Fibroblast of gingiva (primary cell): ENCODE results near the gene SCGB1D1.

Experiments used
- DNase-seq: peaks from one replicate; pipeline ENCODE4 v3.0.0-alpha.2; 2011; ENCODE audit warnings: low read depth

SCGB1D1 gene

GRCh38 chr11:62190011-62190410 lies at the start of gene SCGB1D1:
Gene SCGB1D1, plus strand, starts transcription at chr11:62190216. Its CDS starts 69 bp downstream, at chr11:62190285.
- DNase-seq: no peak

GRCh38 chr11:62140304-62141110 lies 49.5 kb upstream of the SCGB1D1 start:
- DNase-seq: no peak

GRCh38 chr11:62141111-62142042 lies 48.6 kb upstream of the SCGB1D1 start:
- DNase-seq: no peak

- DNase-seq: no peak
Observed at GRCh38 chr11:62142043-62142375, 48.0 kb upstream of the SCGB1D1 start.

- no peak for DNase-seq
Observed at GRCh38 chr11:62142921-62143320, 47.1 kb upstream of the SCGB1D1 start.

GRCh38 chr11:62143727-62144126 lies 46.3 kb upstream of the SCGB1D1 start:
- DNase-seq: no peak

GRCh38 chr11:62144641-62145255 lies 45.3 kb upstream of the SCGB1D1 start:
- DNase-seq: no peak

- no peak for DNase-seq
Observed at GRCh38 chr11:62145261-62145871, 44.6 kb upstream of the SCGB1D1 start.

- DNase-seq: no peak
Observed at GRCh38 chr11:62146476-62147200, 43.4 kb upstream of the SCGB1D1 start.

- no peak for DNase-seq
Observed at GRCh38 chr11:62147545-62147944, 42.5 kb upstream of the SCGB1D1 start.

- no peak for DNase-seq
Observed at GRCh38 chr11:62148271-62148980, 41.6 kb upstream of the SCGB1D1 start.

- DNase-seq: no peak
Observed at GRCh38 chr11:62149986-62150886, 39.8 kb upstream of the SCGB1D1 start.

GRCh38 chr11:62150887-62151736 lies 38.9 kb upstream of the SCGB1D1 start:
- DNase-seq: no peak

GRCh38 chr11:62151737-62152102 lies 38.3 kb upstream of the SCGB1D1 start:
- no peak for DNase-seq

- DNase-seq: no peak
Observed at GRCh38 chr11:62152245-62153086, 37.5 kb upstream of the SCGB1D1 start.

- DNase-seq: no peak
Observed at GRCh38 chr11:62153087-62153395, 37.0 kb upstream of the SCGB1D1 start.

- no peak for DNase-seq
Observed at GRCh38 chr11:62153617-62154016, 36.4 kb upstream of the SCGB1D1 start.

- DNase-seq: no peak
Observed at GRCh38 chr11:62157603-62158002, 32.4 kb upstream of the SCGB1D1 start.
